Chondrocyte (in vitro differentiated cells): Measurements from ENCODE around the gene NKD2. TPM values are rescaled to one million over a fixed set of nuclear protein-coding genes. Genes with fewer than 3 reads are reported as not detected.

Experiments
- DNase-seq: peaks from one replicate; pipeline ENCODE4 v3.0.0; 2021; ENCODE audit warnings: mixed read lengths, low spot score
- H3K27ac Mint-ChIP-seq: one replicate; pipeline ENCODE4 v1.8.0; 2021; ENCODE audit warnings: mild to moderate bottlenecking, moderate library complexity, mixed read lengths; ENCODE audit not compliant: unreplicated experiment
- H3K27me3 Mint-ChIP-seq: 2 replicates; pipeline ENCODE4 v1.8.0; 2021; ENCODE audit warnings: low read depth, mixed read lengths
- H3K36me3 Mint-ChIP-seq: 2 replicates; pipeline ENCODE4 v1.8.0; 2021; ENCODE audit warnings: low read depth, mixed read lengths
- H3K4me1 Mint-ChIP-seq: 2 replicates; pipeline ENCODE4 v1.8.0; 2021; ENCODE audit warnings: low read depth, mild to moderate bottlenecking, mixed read lengths
- H3K4me3 Mint-ChIP-seq: one replicate; pipeline ENCODE4 v1.8.0; 2021; ENCODE audit warnings: mild to moderate bottlenecking, moderate library complexity, mixed read lengths; ENCODE audit not compliant: unreplicated experiment
- H3K9me3 Mint-ChIP-seq: 2 replicates; pipeline ENCODE4 v1.8.0; 2021; ENCODE audit warnings: low read depth, mixed read lengths
- total RNA-seq: library from RNA; stranded (reverse); gene quantifications from 3 replicates; pipeline ENCODE4 v1.2.1, GENCODE V29; 2021
- TF ChIP-seq, protein P1 (sequence below): fragments of 200-600 bp; sonication (generic); IDR thresholded peaks from 2 replicates; pipeline ENCODE4 v1.5.0; 2021; ENCODE audit warnings: antibody characterized with exemption, mild to moderate bottlenecking, moderate library complexity

NKD2 gene
- total RNA-seq, 1 donor from 2014 or later, result not detected

DNA sequence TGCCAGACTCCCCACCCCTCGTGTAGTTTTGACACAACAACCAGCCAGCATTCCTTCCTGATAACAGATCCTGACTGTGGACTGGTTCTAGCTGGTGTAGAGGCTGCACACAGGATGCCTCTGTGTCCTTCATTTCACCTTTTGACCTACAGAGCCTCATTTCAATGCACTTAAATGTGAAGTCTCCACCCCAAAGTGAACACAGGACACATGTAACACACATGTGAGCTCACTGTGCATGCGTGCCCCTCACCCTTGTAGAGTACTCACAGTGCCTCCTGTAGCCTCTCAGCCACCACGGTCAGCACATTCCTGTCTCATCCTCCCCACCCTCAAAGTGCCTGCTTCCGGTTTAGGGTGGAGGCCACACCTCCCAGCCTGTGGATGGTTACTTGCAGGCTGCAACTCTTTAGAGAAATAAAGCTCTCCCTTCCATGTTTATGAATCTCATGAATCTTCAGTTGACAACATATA, 11.6 kb upstream of the NKD2 start:
- Mint-ChIP-seq H3K27ac (no peak overlapping the region), H3K4me1 (peaks cover 8% of the 10 kb centered on the region), H3K4me3 (no peak overlapping the region), H3K27me3 (peaks cover 67% of the 10 kb centered on the region), H3K9me3 (no peaks in the 10 kb centered on the region), H3K36me3 (no peaks in the 10 kb centered on the region)
- TF ChIP-seq, protein P1, sequence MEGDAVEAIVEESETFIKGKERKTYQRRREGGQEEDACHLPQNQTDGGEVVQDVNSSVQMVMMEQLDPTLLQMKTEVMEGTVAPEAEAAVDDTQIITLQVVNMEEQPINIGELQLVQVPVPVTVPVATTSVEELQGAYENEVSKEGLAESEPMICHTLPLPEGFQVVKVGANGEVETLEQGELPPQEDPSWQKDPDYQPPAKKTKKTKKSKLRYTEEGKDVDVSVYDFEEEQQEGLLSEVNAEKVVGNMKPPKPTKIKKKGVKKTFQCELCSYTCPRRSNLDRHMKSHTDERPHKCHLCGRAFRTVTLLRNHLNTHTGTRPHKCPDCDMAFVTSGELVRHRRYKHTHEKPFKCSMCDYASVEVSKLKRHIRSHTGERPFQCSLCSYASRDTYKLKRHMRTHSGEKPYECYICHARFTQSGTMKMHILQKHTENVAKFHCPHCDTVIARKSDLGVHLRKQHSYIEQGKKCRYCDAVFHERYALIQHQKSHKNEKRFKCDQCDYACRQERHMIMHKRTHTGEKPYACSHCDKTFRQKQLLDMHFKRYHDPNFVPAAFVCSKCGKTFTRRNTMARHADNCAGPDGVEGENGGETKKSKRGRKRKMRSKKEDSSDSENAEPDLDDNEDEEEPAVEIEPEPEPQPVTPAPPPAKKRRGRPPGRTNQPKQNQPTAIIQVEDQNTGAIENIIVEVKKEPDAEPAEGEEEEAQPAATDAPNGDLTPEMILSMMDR, result no peak
- no peak for DNase-seq

- Mint-ChIP-seq H3K4me3 (no peak overlapping the region), H3K36me3 (no peaks in the 10 kb centered on the region), H3K27me3 (peaks cover 64% of the 10 kb centered on the region), H3K9me3 (no peaks in the 10 kb centered on the region), H3K27ac (no peak overlapping the region), H3K4me1 (peaks cover 8% of the 10 kb centered on the region)
- DNase-seq, result no peak
- TF ChIP-seq, protein P1, result no peak
Measured at GRCh38 chr5:997711-998110, 10.9 kb upstream of the NKD2 start.

GRCh38 chr5:998246-999031, 10.2 kb upstream of the NKD2 start:
- no peak for DNase-seq
- H3K4me3 Mint-ChIP-seq, result no peak overlapping the region
- H3K4me1 Mint-ChIP-seq, result peaks cover 11% of the 10 kb centered on the region
- no peaks in the 10 kb centered on the region for H3K9me3 Mint-ChIP-seq
- H3K27ac Mint-ChIP-seq, result no peak overlapping the region
- TF ChIP-seq, protein P1, result no peak
- H3K36me3 Mint-ChIP-seq, result no peaks in the 10 kb centered on the region
- peaks cover 65% of the 10 kb centered on the region for H3K27me3 Mint-ChIP-seq

GRCh38 chr5:999032-999501, 9.5 kb upstream of the NKD2 start:
- peaks cover 15% of the 10 kb centered on the region for H3K4me1 Mint-ChIP-seq
- DNase-seq, result no peak
- peaks cover 64% of the 10 kb centered on the region for H3K27me3 Mint-ChIP-seq

DNA sequence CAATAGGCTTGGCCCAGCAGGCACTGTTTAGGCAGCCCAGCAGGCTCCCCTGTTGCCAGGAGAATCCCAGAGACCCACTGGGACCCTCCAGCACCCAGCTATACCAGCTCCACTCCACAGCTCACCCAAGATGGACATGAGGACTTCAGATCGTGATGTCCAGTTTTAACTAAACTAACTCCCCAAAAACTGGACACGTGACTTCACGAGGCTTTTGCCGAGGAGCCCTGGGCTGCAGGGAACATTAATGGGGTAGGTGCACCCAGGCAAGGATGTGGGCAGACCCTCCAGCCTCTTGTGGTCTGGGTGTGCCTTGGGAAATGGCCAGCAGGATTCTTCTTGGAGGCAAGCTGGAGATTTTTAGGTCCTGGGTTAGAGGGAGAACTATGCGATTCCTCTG, 8.9 kb upstream of the NKD2 start:
- H3K27me3 Mint-ChIP-seq, result peaks cover 63% of the 10 kb centered on the region
- no peak overlapping the region for H3K4me3 Mint-ChIP-seq
- no peaks in the 10 kb centered on the region for H3K36me3 Mint-ChIP-seq
- TF ChIP-seq, protein P1, result no peak
- no peak for DNase-seq
- H3K4me1 Mint-ChIP-seq, result peaks cover 18% of the 10 kb centered on the region
- H3K9me3 Mint-ChIP-seq, result no peaks in the 10 kb centered on the region
- no peak overlapping the region for H3K27ac Mint-ChIP-seq

More at GRCh38 chr5:999032-999501, 9.5 kb upstream of the NKD2 start:
- no peak overlapping the region for H3K27ac Mint-ChIP-seq
- no peaks in the 10 kb centered on the region for H3K9me3 Mint-ChIP-seq
- no peak overlapping the region for H3K4me3 Mint-ChIP-seq
- TF ChIP-seq, protein P1, result no peak
- H3K36me3 Mint-ChIP-seq, result no peaks in the 10 kb centered on the region
